HG02981 (cell line): ENCODE data around the gene SHISA9.

ENCODE experiments used
- ATAC-seq: cut with Tn5 transposase; IDR thresholded peaks from one replicate; pipeline ENCODE4 v1.9.1; 2021; ENCODE audit warnings: mild to moderate bottlenecking, moderate library complexity; ENCODE audit not compliant: unreplicated experiment

SHISA9 gene

GRCh38 chr16:13064821-13065220 lies 163.4 kb downstream of the SHISA9 start:
- no peak for ATAC-seq

GRCh38 chr16:13067648-13068047 lies 166.2 kb downstream of the SHISA9 start:
- no peak for ATAC-seq

GRCh38 chr16:13068912-13069583 lies 167.7 kb downstream of the SHISA9 start:
- ATAC-seq, result no peak

- no peak for ATAC-seq
Observed at GRCh38 chr16:13070268-13070667, 168.9 kb downstream of the SHISA9 start.

GRCh38 chr16:13076878-13077277 lies 175.5 kb downstream of the SHISA9 start:
- ATAC-seq, result no peak

- ATAC-seq, result no peak
Observed at GRCh38 chr16:13077816-13078215, 176.4 kb downstream of the SHISA9 start.

GRCh38 chr16:13080531-13080930 lies 179.1 kb downstream of the SHISA9 start:
- no peak for ATAC-seq

GRCh38 chr16:13081825-13082331 lies 180.5 kb downstream of the SHISA9 start:
- ATAC-seq, result no peak

- no peak for ATAC-seq
Observed at GRCh38 chr16:13083681-13084080, 182.3 kb downstream of the SHISA9 start.

GRCh38 chr16:13084331-13084730 lies 182.9 kb downstream of the SHISA9 start:
- ATAC-seq, result no peak

GRCh38 chr16:13093661-13094060 lies 192.3 kb downstream of the SHISA9 start:
- ATAC-seq, result no peak

- ATAC-seq, result no peak
Observed at GRCh38 chr16:13095061-13095460, 193.7 kb downstream of the SHISA9 start.

- no peak for ATAC-seq
Observed at GRCh38 chr16:13098536-13098935, 197.1 kb downstream of the SHISA9 start.

- ATAC-seq, result no peak
Observed at GRCh38 chr16:13099822-13100221, 198.4 kb downstream of the SHISA9 start.

GRCh38 chr16:13100970-13101369 lies 199.6 kb downstream of the SHISA9 start:
- no peak for ATAC-seq

GRCh38 chr16:13101828-13102227 lies 200.4 kb downstream of the SHISA9 start:
- ATAC-seq, result no peak

- no peak for ATAC-seq
Observed at GRCh38 chr16:13102401-13102800, 201.0 kb downstream of the SHISA9 start.

- no peak for ATAC-seq
Observed at GRCh38 chr16:13103831-13104530, 202.6 kb downstream of the SHISA9 start.

GRCh38 chr16:13104772-13105171 lies 203.4 kb downstream of the SHISA9 start:
- ATAC-seq, result no peak

- no peak for ATAC-seq
Observed at GRCh38 chr16:13105427-13105826, 204.0 kb downstream of the SHISA9 start.

GRCh38 chr16:13106464-13106863 lies 205.1 kb downstream of the SHISA9 start:
- ATAC-seq, result no peak

GRCh38 chr16:13108126-13108525 lies 206.7 kb downstream of the SHISA9 start:
- no peak for ATAC-seq
